ENCODE data around the gene SLC25A15.
"Not testable (repeated sequence)": the region's sequence is repeated elsewhere in the genome, so short reads cannot be mapped to it uniquely, and the experiment has no call there.

The SLC25A15 gene

GRCh38 chr13:40781717-40782116, 7.7 kb upstream of the SLC25A15 start:
- DNase-seq (ENCODE audit: low spot score): no peak

GRCh38 chr13:40782971-40783370, 6.4 kb upstream of the SLC25A15 start:
- not testable (repeated sequence) for DNase-seq (ENCODE audit: low spot score)

GRCh38 chr13:40784540-40784939, 4.9 kb upstream of the SLC25A15 start:
- no peak for DNase-seq (ENCODE audit: low spot score)

GRCh38 chr13:40786568-40786996, 2.8 kb upstream of the SLC25A15 start:
- DNase-seq (ENCODE audit: low spot score): peak; percentile 44

DNA sequence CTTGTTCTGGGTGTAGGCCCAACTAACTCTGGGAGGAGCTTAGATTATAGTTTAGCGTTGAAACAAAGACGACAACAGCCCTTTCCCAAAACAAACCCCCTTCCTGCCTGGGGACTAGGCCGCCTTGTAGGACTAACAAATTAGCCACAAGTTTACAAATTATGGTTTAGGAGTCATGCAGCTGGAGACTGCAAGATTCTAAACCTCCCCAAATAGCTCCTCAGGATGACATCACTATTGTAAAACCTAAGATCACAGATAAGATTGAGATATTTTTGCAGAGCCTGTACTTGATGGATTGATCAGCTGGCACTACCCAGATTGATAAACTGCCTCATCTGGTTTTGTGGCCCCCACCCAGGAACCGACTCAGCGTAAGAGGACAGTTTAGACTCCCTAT, 2.3 kb upstream of the SLC25A15 start:
- DNase-seq (ENCODE audit: low spot score): no peak

DNA sequence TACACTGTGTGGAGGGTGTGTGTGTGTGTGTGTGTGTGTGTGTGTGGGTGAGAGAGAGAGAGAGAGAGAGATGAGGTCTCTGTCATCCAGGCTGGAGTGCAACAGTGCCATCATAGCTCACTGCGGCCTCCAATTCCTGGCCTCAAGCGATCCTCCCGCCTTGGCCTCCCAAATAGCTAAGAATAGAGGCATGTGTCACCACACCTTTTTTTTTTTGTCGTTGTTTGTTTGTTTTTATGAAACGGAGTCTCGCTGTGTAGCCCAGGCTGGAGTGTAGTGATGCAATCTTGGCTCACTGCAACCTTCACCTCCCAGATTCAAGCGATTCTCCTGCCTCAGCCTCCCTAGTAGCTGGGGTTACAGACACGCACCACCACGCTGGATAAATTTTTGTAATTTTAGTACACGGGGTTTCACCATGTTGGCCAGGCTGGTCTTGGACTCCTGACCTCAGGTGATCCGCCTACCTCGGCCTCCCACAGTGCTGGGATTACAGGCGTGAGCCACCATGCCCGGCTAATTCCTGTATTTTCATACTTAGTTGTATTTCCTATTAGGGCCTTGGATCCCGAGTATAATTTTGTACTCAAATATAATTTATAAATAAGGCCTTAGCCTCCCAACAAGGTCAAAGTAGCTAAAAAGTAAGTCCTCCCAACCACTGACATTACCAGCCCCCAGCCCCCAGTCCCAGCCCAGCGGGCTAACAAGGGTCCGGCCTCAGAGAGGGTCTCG, 704 bp upstream of the SLC25A15 start:
- DNase-seq (ENCODE audit: low spot score): not testable (repeated sequence)

- no peak for DNase-seq (ENCODE audit: low spot score)
These were observed 774 bp downstream of the SLC25A15 start for GRCh38 chr13:40790154-40790616.

- DNase-seq (ENCODE audit: low spot score): no peak
These were observed 3.1 kb downstream of the SLC25A15 start for GRCh38 chr13:40792284-40793051.

DNA sequence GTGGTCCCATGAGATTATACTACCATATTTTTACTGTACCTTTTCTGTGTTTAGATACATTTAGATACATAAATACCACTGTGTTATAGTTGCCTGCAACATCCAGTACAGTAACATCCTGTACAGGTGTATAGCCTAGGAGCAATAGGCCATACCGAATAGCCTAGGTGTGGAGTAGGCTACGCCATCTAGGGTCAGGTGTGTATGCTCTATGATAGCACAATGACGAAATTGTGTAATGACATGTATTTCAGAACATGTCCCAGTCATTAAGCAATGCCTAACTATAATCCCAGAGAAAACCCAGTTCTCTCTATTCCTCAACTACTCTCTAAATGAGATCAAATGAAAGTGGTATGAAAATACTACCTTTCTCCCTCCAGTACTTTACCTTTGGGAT, 3.9 kb downstream of the SLC25A15 start:
- no peak for DNase-seq (ENCODE audit: low spot score)

DNA sequence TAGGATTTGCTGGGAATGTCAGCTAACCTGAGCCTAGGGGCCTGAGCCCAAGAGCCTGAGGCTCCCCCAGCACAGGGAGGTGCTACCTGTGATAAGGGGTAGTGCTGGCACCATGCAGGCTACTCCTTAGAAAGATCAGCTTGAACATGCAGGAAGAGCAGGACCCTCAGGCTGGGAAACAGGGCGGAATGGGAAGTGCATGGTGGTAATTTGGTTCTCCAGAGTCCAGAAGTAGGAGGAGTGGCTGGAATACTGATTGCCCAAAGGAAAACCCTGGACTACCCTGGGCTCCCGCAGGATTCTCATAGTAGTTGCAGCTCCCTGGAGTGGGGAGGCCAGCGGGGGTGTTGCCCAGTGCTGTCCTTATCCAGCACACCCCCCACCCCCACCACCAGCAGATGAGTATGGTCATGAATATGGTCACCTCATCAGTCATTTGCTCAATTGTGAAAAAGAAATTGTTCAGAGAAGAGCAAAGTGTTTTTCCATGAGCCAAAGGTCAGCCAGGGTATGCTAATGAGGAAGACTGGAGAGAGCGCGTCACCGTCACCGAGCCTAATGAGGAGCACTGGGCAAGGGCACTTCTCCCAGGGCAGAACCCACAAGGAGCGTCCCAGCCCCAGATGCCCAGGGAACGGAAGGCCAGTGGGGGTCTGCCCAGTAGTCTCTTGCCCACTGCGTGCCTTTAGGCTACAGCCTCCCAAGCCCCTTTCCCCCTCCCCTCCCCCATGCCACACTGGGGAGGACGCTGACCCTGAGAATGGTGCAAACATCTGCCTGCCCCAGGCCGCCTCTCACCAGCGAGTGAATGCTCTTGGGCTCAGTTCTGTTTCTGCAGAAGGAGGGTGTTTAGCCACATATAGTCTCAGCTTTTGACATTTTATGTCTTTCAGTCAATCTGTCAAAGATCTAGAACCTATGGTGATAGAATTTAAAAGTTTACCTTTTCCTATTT, 5.3 kb downstream of the SLC25A15 start:
- DNase-seq (ENCODE audit: low spot score): no peak

- DNase-seq (ENCODE audit: low spot score): no peak
These were observed 7.2 kb downstream of the SLC25A15 start for GRCh38 chr13:40796649-40797048.

DNA sequence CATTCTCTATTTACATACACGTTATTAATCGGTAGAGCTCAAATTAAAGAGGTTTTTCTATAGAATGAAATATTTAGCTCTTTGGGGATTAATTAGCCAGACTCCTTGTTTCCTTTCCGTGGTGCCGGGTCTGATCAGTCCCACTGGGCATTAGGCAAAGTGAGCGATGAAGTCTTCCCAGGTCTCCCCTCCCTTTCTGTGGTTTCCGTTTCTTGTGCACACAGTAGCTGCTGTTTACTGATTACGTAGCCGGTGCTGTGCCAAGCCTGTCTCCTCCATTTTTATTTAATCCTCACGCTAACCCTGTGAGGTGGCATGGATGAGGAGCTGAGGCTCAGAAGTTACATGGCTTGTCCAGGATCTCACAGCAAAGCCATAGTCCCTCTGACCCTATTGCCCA, 9.0 kb downstream of the SLC25A15 start:
- DNase-seq (ENCODE audit: low spot score): no peak

DNA sequence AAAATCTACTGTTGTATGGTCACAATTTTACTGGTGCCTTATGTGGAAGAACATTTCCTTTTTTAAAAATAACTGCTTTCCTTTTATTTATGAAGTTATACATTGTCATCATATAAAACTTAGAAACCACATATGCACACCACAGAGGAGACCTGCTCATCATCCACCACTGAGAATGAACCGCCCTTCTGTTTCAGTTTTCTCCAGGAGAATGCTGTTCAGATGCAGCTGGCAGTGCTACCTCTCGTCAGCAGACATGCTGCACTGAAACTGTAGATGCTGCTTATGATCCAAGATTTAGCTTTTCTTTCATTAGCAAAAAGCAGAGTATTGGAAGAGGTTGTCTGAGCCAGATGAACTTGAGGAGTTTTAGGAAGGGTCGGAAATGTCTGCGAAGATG, 10.1 kb downstream of the SLC25A15 start:
- DNase-seq (ENCODE audit: low spot score): no peak

DNA sequence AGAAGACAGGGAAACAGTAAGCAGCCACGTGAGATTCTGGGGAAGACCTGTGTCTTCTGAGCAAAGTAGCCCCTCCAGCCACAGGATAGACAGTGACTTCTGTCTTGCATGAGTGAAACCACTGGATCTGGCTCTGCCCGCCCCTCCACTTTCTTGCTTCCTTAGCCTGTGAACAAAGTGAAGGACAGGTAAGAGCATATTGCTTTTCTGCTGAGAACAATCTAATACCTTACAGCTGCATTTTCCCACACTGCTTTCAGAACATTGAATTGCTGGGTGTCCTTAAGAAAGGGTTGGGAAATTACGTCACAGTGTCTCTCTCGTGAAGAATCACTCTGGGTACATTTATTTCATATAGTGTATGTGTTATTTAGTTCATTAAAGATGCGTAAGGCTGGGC, 11.1 kb downstream of the SLC25A15 start:
- DNase-seq (ENCODE audit: low spot score): no peak

DNA sequence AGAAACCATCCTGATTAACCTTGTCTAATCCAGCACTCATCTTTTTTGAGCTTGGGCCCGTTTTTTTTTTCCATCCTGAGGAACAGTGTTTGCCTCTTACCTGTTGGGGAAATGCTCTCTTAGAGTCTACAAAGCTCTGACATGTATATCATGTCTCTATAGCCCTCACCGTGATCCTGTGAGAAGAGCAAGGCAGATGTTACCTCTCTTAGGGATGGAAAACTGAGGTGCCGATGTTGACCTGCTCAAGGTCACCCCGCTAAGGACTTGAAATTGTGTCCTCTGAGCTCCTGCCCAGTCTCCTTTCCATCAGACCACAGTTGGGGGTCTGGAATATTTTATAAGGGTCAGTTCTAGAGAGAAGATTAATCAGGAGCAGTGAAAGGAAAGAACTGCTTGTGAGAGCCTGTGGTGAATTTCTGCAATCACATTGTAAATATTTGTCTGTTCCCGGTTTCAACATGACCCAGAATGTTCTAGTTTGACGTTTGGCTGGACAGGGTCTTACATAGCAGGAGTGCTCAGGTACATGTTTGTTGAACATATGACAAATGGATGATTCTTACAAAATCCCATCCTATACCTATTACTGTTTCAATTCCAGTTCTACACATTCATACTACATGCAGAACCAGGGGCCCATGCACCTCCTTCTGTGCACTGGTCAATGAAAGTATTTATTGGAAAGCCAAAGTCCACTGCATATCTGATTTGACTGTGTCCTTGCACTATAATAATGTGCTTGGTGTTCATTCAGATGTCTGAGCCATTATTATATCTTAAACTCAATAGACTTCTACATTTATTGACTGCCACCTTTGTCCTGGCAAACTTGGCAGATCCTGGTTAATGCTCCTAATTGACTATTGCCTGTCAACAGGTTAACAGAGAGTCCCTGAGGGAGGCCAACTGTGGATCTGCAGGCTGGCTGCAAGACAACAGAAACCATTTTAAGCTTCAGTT, 12.1 kb downstream of the SLC25A15 start:
- no peak for DNase-seq (ENCODE audit: low spot score)

DNA sequence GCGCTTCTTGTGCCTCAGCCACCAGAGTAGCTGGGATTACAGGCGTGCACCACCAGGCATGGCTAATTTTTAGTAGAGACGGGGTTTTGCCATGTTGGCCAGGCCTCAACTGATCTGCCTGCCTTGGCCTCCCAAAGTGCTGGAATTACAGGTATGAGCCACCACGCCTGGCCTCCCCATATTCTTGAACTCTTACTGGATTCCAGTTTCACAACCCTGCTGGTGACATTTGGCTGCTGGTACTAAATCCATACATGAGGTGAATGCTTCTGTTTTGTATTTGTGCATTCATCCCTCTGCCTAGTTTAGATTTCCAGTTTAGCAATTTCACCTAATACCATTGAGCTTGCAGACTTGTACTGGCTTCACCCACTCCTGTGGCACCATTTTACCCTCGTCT, 13.9 kb downstream of the SLC25A15 start:
- no peak for DNase-seq (ENCODE audit: low spot score)

GRCh38 chr13:40806241-40806640, 16.8 kb downstream of the SLC25A15 start:
- no peak for DNase-seq (ENCODE audit: low spot score)

DNA sequence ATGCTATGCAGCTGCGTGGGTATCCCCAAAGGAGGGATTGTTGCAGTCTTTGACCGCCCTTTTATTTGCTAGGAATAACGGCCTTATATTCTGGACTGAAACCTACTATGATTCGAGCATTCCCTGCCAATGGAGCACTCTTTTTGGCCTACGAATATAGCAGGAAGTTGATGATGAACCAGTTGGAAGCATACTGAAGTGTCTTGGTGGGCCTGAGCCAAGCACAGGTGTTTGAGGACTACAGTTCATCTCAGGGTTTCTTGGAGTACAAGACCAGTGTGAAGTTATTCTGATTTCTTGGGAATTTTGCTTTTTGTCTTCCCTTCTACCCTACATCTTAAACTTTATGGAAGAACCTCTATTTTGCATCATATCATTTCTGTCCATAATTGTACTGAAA, 20.1 kb downstream of the SLC25A15 start:
- DNase-seq (ENCODE audit: low spot score): no peak

GRCh38 chr13:40812102-40812501, 22.7 kb downstream of the SLC25A15 start:
- DNase-seq (ENCODE audit: low spot score): no peak

DNA sequence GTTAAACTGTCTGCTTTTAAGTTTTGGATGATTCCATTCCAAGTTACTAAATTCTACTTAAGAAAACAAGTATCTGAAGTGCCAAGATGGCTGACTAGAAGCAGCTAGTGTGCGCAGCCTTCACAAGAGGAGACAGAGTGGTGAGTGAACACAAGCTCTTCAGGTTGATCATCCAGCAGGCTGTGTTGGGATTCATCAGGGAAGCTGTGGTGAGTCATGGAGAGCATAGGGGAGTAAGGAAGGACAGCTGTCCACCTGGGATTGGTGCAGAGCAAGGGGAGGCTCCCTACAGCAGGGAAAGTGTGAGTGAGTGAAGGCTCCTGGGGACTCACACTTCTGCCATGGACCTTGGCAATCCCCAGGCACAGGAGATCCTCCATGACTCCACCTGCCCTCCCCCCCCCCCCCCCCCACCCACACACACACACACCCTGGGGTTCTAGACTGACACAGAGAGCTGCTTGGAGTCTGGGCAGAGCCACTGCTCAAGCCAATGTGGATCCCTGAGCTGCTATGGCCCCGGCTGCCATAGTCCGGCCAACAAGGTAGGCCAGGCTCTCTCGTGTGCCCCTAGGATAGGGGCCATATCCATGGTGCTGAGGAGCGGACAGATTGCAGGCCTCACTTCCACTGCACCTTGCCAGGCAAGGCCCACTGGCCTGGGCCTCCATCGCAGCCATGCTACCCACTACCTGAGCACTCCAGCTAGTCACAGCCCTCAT, 23.5 kb downstream of the SLC25A15 start:
- DNase-seq (ENCODE audit: low spot score): no peak

All from HuH-7.5 (cell line).